Ascending aorta (tissue), 2 donors: ENCODE results near the gene TEDDM1. TPM values are rescaled to one million over a fixed set of nuclear protein-coding genes. Genes with fewer than 3 reads are reported as not detected.

Source experiments
- DNase-seq, 2 donors: peaks; one replicate each; pipeline ENCODE4 v3.0.0-alpha.2; 2019; ENCODE audit warnings: low spot score in 2 of 2
- H3K27ac ChIP-seq, 2 donors: fragments of 200-600 bp; sonication (generic); one replicate each; pipeline ENCODE4 v1.5.1; 2016 to 2017; ENCODE audit warnings: mild to moderate bottlenecking in 1 of 2
- H3K27me3 ChIP-seq: fragments of 200-600 bp; sonication (generic); one replicate; pipeline ENCODE4 v1.5.1; 2017
- H3K36me3 ChIP-seq, 2 donors: fragments of 200-600 bp; sonication (generic); one replicate each; pipeline ENCODE4 v1.5.1; 2016
- H3K4me1 ChIP-seq, 2 donors: fragments of 200-600 bp; sonication (generic); one replicate each; pipeline ENCODE4 v1.5.1; 2016 to 2017; ENCODE audit warnings: mild to moderate bottlenecking in 1 of 2
- H3K4me3 ChIP-seq, 2 donors: fragments of 200-600 bp; sonication (generic); one replicate each; pipeline ENCODE4 v1.5.1; 2016 to 2017; ENCODE audit warnings: mild to moderate bottlenecking in 1 of 2
- H3K9me3 ChIP-seq, 2 donors: fragments of 200-600 bp; sonication (generic); one replicate each; pipeline ENCODE4 v1.5.1; 2016
- intact Hi-C: fragments of 100-400 bp; cut with DNase I; formaldehyde crosslinking; loops from one replicate; pipeline ENCODE4 v1.15.1; 2023
- total RNA-seq: library from RNA; depleted of rRNA; stranded (reverse); fragments of >200 nt; gene quantifications from one replicate; pipeline ENCODE4 v1.1.0, GENCODE V29; 2016
- TF ChIP-seq, protein P1 (sequence below), 3 experiments: fragments of 200-600 bp in 2 of 3; fragments of 450-650 bp in 1 of 3; sonication (generic) in 2 of 3; IDR thresholded peaks; one replicate each; pipeline ENCODE4 v1.5.1; 2016 to 2019; ENCODE audit warnings: antibody characterized with exemption in 3 of 3, mild to moderate bottlenecking in 1 of 3, moderate library complexity in 1 of 3

TEDDM1 gene
- total RNA-seq, 1 donor from 2014 or later = not detected

DNA sequence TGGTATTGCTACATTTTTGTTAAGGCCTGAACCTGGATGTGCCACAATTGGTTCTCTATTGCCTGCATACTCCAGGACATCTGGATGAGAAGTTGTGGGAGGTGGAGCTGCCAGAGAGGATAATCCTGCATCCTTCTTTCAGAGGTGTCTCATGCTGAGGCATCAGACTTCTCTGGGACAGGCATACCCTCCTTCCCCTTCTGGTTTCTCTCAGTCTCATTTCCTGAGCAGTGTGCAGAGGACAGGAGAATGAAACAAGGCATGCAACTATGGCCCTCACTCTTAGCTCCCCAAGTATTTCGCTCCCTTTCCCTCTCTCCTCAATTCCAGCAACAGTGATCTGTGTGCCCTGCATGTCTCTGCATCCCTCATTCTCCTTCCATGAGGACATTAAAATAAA is 41.9 kb upstream of the TEDDM1 start:
- intact Hi-C loops = no loop called here
- Histone ChIP-seq H3K4me1 (no peaks in the 10 kb centered on the region), H3K27ac (no peak overlapping the region), H3K36me3 (no peaks in the 10 kb centered on the region), H3K27me3 (no peaks in the 10 kb centered on the region), H3K4me3 (no peak overlapping the region), H3K9me3 (peaks cover 0 to 6% of the 10 kb centered on the region in 2 donors)
- no peak for DNase-seq
- TF ChIP-seq, protein P1, sequence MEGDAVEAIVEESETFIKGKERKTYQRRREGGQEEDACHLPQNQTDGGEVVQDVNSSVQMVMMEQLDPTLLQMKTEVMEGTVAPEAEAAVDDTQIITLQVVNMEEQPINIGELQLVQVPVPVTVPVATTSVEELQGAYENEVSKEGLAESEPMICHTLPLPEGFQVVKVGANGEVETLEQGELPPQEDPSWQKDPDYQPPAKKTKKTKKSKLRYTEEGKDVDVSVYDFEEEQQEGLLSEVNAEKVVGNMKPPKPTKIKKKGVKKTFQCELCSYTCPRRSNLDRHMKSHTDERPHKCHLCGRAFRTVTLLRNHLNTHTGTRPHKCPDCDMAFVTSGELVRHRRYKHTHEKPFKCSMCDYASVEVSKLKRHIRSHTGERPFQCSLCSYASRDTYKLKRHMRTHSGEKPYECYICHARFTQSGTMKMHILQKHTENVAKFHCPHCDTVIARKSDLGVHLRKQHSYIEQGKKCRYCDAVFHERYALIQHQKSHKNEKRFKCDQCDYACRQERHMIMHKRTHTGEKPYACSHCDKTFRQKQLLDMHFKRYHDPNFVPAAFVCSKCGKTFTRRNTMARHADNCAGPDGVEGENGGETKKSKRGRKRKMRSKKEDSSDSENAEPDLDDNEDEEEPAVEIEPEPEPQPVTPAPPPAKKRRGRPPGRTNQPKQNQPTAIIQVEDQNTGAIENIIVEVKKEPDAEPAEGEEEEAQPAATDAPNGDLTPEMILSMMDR (IDR thresholded peaks at IDR 0.05) = no peak

DNA sequence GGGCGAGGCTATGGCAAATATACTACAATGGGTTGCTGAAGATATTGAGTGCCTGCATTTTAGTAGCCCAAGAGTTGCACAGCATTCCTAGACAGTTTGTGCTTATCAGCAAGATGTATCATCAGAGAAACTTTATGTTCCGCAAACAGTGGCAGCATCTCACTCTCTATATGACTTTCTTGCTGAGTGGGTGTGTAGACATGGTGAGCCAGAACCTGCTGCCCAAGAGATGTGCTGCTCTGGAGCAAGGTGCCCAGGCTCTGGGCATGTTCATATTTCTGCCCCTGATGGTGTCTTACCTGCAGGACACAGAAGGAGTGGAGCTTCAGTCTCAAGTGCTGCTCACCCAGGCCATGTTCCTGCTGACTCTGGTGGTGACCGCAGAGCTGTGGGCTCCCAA is 41.3 kb upstream of the TEDDM1 start:
- TF ChIP-seq, protein P1 (IDR thresholded peaks at IDR 0.05) = no peak
- Histone ChIP-seq H3K27me3 (no peaks in the 10 kb centered on the region), H3K27ac (no peak overlapping the region), H3K4me3 (no peak overlapping the region), H3K4me1 (no peaks in the 10 kb centered on the region), H3K36me3 (no peaks in the 10 kb centered on the region), H3K9me3 (peaks cover 0 to 6% of the 10 kb centered on the region in 2 donors)
- no peak for DNase-seq
- intact Hi-C loops = no loop called here

DNA sequence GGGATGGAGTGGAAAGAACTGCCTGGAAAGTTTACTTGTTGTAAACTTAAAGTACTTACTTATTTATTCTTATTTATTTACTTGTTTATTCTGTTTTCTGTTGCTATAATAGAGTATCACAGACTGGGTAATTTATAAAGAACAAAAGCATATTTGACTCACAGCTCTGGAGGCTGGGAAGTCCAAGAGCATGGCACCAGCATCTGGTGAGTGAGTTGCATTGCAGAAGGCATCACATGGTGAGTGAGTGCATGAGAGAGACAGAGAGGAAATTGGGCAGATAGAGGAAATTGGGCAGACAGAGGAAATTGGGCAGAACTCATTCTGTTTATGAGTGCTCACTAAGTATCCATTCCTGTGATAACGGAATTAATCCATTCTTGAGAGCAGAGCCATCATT is 37.9 kb upstream of the TEDDM1 start:
- Histone ChIP-seq H3K27ac (no peak overlapping the region), H3K4me1 (no peaks in the 10 kb centered on the region), H3K9me3 (peaks cover 0 to 6% of the 10 kb centered on the region in 2 donors), H3K4me3 (no peak overlapping the region), H3K27me3 (no peaks in the 10 kb centered on the region), H3K36me3 (no peaks in the 10 kb centered on the region)
- TF ChIP-seq, protein P1 (IDR thresholded peaks at IDR 0.05) = no peak
- no peak for DNase-seq
- intact Hi-C loops = no loop called here

DNA sequence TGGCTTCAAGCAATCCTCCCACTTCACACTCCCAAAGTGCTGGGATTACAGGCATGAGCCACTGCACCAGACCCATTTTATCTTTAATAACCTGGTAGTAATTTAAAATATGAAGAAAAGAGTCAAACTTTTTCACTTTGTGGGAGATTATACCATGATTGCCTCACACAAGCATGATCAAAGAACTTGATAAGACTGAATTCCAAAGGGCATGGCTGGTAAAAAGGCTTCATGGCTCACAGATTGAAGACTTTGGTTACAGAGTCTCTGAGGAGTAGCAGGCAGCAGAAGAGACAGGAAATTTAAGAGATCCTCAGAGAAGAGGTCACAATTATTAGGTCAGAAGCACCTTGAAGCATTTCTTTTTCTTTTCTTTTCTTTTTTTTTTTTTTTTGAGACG is 33.1 kb upstream of the TEDDM1 start:
- Histone ChIP-seq H3K4me3 (no peak overlapping the region), H3K9me3 (peaks cover 0 to 5% of the 10 kb centered on the region in 2 donors), H3K4me1 (no peaks in the 10 kb centered on the region), H3K27ac (no peak overlapping the region), H3K27me3 (no peaks in the 10 kb centered on the region), H3K36me3 (no peaks in the 10 kb centered on the region)
- intact Hi-C loops = no loop called here
- TF ChIP-seq, protein P1 (IDR thresholded peaks at IDR 0.05) = no peak
- DNase-seq = no peak

DNA sequence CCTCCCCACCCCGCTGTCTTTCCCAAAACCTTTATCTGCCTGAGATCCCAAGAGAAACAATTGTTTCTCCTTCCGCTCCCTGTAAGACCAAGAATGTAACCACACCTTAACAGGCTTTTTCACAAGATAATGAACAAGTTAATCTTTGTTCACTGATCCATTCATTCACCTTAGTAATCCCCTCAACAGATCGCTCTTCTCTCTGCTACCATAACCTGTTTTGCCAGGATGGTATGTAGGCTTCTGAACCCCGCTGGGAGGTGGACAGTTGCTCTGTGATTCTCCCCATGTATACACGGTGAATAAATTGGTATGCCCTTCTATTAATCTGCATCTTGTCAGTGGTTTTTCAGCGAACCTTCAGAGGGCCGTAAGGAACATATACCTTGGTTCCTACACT is 30.8 kb upstream of the TEDDM1 start:
- TF ChIP-seq, protein P1 (IDR thresholded peaks at IDR 0.05) = no peak
- Histone ChIP-seq H3K27ac (no peak overlapping the region), H3K36me3 (no peaks in the 10 kb centered on the region), H3K4me1 (no peaks in the 10 kb centered on the region), H3K27me3 (no peaks in the 10 kb centered on the region), H3K4me3 (no peak overlapping the region), H3K9me3 (no peaks in the 10 kb centered on the region)
- intact Hi-C loops = no loop called here
- DNase-seq = no peak
